GM21528 (cell line): ENCODE measurements around the gene NANOGP8.
"Not testable (repeated sequence)": the region's sequence is repeated elsewhere in the genome, so short reads cannot be mapped to it uniquely, and the experiment has no call there.

Source experiments
- ATAC-seq: cut with Tn5 transposase; IDR thresholded peaks from one replicate; pipeline ENCODE4 v1.9.1; 2021; ENCODE audit warnings: mild to moderate bottlenecking, moderate library complexity; ENCODE audit not compliant: unreplicated experiment, low FRiP score

Gene NANOGP8, protein sequence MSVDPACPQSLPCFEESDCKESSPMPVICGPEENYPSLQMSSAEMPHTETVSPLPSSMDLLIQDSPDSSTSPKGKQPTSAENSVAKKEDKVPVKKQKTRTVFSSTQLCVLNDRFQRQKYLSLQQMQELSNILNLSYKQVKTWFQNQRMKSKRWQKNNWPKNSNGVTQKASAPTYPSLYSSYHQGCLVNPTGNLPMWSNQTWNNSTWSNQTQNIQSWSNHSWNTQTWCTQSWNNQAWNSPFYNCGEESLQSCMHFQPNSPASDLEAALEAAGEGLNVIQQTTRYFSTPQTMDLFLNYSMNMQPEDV

DNA sequence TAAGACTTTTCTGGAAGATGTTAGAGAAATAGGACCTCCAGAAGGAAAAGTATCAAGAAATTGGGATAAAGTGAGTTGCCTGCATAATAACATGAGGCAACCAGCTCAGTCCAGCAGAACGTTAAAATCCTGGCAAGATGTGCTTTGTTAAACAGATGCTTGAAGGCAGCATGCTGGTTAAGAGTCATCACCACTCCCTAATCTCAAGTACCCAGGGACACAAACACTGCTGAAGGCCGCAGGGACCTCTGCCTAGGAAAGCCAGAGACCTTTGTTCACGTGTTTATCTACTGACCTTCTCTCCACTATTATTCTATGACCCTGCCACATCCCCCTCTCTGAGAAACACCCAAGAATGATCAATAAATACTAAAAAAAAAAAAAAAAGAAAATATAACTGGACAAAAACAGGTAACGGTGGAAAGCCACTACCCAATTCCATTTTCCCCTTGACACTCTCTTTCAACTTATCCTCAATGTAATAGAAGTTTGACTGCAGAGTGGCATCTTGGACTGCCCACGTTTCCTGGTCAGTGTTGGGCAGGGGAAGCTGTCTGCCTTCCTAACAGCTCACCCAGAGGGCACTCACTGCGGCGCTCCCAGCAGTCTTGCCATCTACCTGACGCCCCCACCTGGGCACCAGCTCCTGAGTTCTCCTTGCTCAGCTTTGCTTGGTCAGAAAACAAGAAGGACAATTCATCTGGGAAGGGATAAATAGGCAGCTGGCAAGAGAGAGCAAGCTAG lies at the start of gene NANOGP8:
NANOGP8 (minus strand) TSS at position 120 of the 744 bp plus-strand sequence. CDS start 185 bp downstream, outside the sequence.
- not testable (repeated sequence) for ATAC-seq

DNA sequence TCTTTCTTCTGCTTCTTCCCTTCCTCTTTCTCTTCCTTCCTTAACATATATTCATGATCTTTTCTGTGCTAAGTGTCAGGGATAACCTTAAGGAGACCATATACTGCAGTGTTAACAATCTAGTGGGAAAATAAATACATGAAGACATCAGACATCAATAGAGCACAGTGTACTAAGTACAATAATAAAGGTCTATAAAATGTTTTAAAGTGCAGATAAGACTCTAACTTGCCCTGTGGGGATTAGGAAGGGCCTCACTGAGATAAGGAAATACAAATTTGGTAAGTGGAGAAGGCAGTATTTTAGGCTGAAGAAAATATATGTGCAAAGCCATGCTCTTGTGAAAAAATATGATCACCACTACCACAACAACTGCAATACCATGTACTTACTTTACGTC lies 49.2 kb upstream of the NANOGP8 start:
- no peak for ATAC-seq

- ATAC-seq: no peak
Observed at GRCh38 chr15:35130245-35130644, 45.1 kb upstream of the NANOGP8 start.

GRCh38 chr15:35129361-35129760 lies 44.3 kb upstream of the NANOGP8 start:
- ATAC-seq: no peak

DNA sequence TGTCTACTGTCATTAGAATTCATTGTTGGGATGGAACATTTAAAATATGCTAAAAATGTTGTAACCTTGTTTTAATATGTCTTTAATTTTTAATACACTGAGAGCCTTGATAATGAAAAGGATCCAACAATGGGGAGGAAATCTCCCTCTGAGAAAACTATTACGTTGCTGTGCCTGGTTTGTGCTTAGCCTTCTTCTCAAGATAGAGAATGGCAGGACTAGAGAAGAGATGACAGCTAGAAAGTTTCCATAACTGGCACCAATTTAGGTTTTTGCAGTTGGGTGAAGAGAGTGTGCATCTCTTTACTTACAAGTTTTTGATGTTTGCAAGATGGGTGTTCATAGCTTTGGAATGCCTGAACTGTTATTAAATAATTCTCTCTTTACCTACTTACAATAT lies 42.6 kb upstream of the NANOGP8 start:
- no peak for ATAC-seq

- ATAC-seq: no peak
Observed at GRCh38 chr15:35126236-35126635, 41.1 kb upstream of the NANOGP8 start.

- ATAC-seq: no peak
Observed at GRCh38 chr15:35123743-35124142, 38.6 kb upstream of the NANOGP8 start.

- ATAC-seq: no peak
Observed at GRCh38 chr15:35121611-35122359, 36.7 kb upstream of the NANOGP8 start.

GRCh38 chr15:35120173-35120572 lies 35.1 kb upstream of the NANOGP8 start:
- no peak for ATAC-seq

GRCh38 chr15:35118960-35119359 lies 33.9 kb upstream of the NANOGP8 start:
- no peak for ATAC-seq

DNA sequence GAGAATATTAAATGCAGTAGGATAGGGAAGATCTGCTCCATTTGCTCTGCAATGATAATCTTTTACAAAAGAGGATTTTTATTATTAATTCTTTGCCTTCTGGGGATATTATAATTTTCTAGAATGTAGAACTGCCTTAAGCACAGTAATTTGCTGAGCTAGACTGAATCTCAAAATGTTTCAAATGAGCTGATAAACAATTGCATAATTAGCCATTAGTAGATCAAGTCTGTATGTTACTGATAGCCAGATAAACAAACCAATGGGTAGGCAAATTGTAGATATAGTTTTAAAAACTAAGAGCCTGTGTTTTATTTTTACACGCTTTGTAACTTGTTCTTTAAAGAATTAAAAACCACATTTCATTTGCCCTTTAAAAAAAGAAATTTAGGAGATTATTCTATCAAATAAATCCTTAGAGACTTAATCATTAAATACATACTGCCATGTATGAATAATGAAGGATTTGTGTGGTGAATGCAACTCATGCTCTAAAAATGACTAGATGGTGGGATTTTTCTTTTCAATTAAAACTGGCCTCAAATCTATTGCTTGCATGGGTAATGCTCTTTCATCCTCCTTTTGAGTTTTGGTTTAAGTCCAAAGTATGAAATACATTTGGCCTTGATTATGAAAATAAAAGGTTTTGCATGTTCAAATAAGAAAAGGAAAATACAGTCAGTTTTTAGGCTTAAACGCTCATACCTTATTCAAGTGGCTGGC lies 32.6 kb upstream of the NANOGP8 start:
- no peak for ATAC-seq

GRCh38 chr15:35115155-35115725 lies 30.1 kb upstream of the NANOGP8 start:
- ATAC-seq: no peak

DNA sequence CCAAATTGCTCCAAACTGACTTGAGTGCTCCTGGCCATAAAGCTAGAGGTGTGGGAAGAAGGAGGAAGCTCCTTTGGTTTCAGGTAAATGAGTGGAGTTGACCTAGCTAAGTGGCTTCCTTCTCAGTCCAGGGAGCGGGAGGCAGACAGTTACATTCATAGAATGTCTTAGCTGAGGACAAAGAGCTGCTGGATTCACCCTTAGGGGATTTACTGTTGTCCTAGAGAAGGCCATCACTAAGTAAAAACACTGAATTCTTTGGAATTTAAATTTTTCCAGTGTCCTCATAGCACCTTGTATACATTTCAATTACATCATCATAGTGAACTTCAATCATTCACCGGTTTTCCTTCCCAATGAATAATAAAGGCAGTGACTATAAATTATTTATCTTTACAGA lies 27.3 kb upstream of the NANOGP8 start:
- ATAC-seq: no peak

DNA sequence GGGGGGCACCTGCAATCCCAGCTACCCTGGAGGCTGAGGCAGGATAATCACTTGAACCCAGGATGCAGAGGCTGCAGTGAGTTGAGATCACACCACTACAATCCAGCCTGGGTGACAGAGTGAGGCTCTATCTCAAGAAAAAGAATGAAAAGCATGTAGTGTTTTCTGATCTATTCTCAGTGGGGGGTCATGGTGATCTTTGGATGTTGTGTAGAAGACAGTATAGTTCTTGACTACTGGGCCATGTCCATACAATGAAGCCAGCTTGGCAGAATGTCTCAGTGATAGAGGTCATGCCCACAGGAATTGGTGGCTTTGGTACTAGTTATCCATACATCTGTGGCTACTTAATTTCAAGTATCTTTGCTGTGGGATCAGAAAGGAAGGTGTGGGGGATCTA lies 26.8 kb upstream of the NANOGP8 start:
- ATAC-seq: no peak

DNA sequence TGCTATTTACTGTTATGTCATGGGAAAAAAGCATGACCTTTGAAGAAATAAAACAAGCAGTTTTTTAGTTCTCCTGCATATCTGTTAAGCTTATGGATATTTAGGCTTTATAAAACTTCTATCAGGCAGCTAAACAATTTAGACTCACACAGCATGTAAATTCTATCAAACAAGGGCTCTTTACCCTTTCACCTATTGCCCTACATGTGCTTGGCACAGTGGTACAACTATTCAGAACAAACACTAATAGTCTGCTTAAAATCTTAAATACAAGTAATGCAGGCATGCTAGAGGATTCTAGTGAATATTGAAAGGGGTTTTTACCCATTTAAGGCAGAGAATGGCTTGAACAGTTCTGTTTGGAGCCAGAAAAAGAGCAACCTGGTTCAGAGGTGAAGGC lies 23.4 kb upstream of the NANOGP8 start:
- ATAC-seq: no peak

DNA sequence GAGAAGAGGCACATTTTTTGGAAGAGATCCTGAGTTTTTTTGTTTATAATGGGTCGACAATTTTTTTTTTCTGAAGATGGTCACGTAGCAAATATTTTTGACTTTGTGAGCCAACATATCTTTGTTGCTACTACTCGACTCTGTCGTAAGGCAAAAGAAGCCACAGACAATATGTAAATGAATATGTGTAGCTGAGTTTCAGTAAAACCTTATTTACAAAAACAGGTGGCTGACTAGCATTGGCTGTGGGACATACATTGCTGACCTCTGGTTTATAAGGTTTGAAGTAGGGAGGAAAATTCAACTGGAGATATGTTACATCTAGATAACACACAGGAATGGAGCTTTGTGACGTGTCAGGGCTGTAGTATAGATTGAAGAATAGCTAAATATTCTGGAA lies 22.5 kb upstream of the NANOGP8 start:
- no peak for ATAC-seq

DNA sequence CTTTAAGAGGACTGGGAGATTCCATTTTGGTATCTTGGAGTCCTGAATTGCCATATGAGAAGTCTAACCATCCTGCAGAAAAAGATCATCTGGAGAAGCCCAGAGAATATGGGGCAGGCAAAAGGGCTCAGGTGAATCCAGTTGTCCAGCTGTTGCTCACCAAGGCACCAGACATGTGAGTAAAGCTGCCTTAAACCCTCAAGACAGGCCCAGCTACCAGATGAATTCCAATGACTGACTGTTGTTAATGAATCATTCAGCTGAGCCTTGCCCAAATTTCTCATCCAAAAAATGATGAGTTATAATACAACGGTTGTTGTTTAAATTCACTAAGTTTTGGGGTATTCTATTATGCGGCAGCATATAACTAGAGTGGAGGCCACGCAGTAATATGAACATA lies 22.0 kb upstream of the NANOGP8 start:
- no peak for ATAC-seq

DNA sequence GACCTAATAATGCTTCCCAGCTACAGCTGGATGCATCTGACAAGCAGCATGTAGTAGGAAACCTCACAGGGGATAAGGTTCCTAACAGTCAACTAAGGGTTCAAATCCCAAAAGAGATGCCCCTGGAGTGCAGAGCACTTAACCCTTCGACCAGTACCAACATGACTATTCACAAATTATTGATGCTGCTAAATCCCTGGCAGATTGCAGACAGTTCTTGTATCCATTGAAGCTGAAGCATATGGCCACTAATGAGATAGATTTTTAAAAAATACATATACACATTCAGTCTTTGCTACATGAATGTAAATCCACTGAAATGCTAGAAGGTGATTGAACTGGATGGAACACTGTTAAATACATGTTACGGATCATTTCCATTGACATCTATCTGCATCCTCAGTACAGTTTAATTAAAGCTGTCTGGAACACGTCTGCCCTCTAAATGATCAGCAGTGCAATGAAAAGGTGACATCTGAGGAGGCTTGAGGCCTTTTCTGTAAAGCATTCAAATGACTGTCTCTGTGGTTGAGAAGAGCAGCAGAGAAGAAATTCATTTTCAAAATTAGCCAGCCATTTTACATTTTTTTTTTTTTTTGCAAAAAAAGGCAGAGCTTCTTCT lies 19.5 kb upstream of the NANOGP8 start:
- no peak for ATAC-seq

DNA sequence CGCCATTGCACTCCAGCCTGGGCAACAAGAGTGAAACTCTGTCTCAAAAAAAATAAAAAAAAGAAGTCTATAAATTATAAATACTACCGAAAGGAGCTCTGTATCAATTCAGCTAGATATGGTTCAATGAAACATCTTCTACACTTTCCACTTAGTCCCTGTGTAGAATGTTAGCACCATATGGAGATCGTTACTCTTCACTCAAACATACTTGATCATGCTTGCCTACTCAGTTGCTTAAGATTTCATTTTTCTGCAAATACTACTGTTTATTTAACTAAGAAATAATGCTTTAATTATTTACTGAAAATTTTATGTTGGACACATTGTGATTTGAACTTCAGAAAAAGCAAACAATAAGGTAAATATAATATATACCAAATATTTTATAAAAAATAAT lies 17.1 kb upstream of the NANOGP8 start:
- ATAC-seq: no peak

GRCh38 chr15:35101335-35101734 lies 16.2 kb upstream of the NANOGP8 start:
- no peak for ATAC-seq
